Muscle of leg (tissue), 11 donors: ENCODE results near the gene CYP27A1. TPM values are rescaled to one million over a fixed set of nuclear protein-coding genes. Genes with fewer than 3 reads are reported as not detected.
A peak's percentile ranks its signal among the peaks of the same experiment; 100 is the strongest.

ENCODE experiments used
- DNase-seq: peaks from one replicate; pipeline ENCODE4 v3.0.0; 2013
- H3K27ac ChIP-seq: one replicate; pipeline ENCODE4 v1.5.1; 2013; ENCODE audit warnings: mild to moderate bottlenecking, low read length, control low read depth
- H3K27me3 ChIP-seq: one replicate; pipeline ENCODE4 v1.6.1; 2013; ENCODE audit warnings: low read length; ENCODE audit not compliant: control insufficient read depth, insufficient read depth
- H3K36me3 ChIP-seq: one replicate; pipeline ENCODE4 v1.6.1; 2013; ENCODE audit warnings: low read length; ENCODE audit not compliant: control insufficient read depth, insufficient read depth
- H3K4me1 ChIP-seq: one replicate; pipeline ENCODE4 v1.6.1; 2013; ENCODE audit warnings: low read length; ENCODE audit not compliant: control insufficient read depth, insufficient read depth
- H3K4me3 ChIP-seq: one replicate; pipeline ENCODE4 v1.5.1; 2013; ENCODE audit warnings: low read length, control low read depth
- H3K9me3 ChIP-seq: replicated peaks from 2 replicates; pipeline ENCODE4 v1.6.1; 2013; ENCODE audit warnings: low read depth, low read length; ENCODE audit not compliant: control insufficient read depth
- WGBS: methylation state at CpG from one replicate; pipeline ENCODE4 v1.1.5; 2013; ENCODE audit warnings: missing lambda C conversion rate; ENCODE audit not compliant: insufficient coverage; 5-methylcytosine and 5-hydroxymethylcytosine counted together
- polyA plus RNA-seq, 8 donors: library from polyadenylated mRNA; unstranded; fragments of 120-200 nt; gene quantifications; one replicate each; pipeline versions ENCODE4 v1.2.1 to v1.2.3, GENCODE V29; 2013; ENCODE audit warnings: inconsistent platforms in 1 of 8, low replicate concordance in 1 of 8; ENCODE audit not compliant: insufficient read length in 8 of 8, insufficient read depth in 1 of 8
- total RNA-seq: library from RNA; stranded (reverse); fragments of 120-200 nt; gene quantifications from one replicate; pipeline ENCODE4 v1.2.4, GENCODE V29; 2013

Gene CYP27A1
- total and polyA plus RNA-seq, 9 donors = 11.8 to 26.8 (median 19.3) TPM

GRCh38 chr2:218786133-218786532 is 4.2 kb downstream of the CYP27A1 start:
- Histone ChIP-seq H3K27ac (no peak overlapping the region), H3K36me3 (peaks cover 6% of the 10 kb centered on the region), H3K27me3 (no peaks in the 10 kb centered on the region), H3K4me3 (no peak overlapping the region), H3K4me1 (peaks cover 12% of the 10 kb centered on the region), H3K9me3 (peaks cover 7% of the 10 kb centered on the region)
- WGBS = 100% methylated on average over 1 of the region's 3 CpGs
- DNase-seq = no peak

GRCh38 chr2:218788529-218789255 is 6.7 kb downstream of the CYP27A1 start:
- H3K27ac ChIP-seq = no peak overlapping the region
- H3K27me3 ChIP-seq = no peaks in the 10 kb centered on the region
- no CpG with 5 or more reads among the region's 2 CpGs for WGBS
- peaks cover 7% of the 10 kb centered on the region for H3K9me3 ChIP-seq
- H3K4me3 ChIP-seq = no peak overlapping the region
- DNase-seq = no peak
- peaks cover 6% of the 10 kb centered on the region for H3K36me3 ChIP-seq
- peaks cover 3% of the 10 kb centered on the region for H3K4me1 ChIP-seq

GRCh38 chr2:218792433-218792832 is 10.5 kb downstream of the CYP27A1 start:
- Histone ChIP-seq H3K36me3 (peaks cover 6% of the 10 kb centered on the region), H3K9me3 (peaks cover 7% of the 10 kb centered on the region), H3K27me3 (no peaks in the 10 kb centered on the region), H3K4me3 (no peak overlapping the region), H3K27ac (no peak overlapping the region), H3K4me1 (no peaks in the 10 kb centered on the region)
- no peak for DNase-seq
- WGBS = no CpG with 5 or more reads among the region's 1 CpG

GRCh38 chr2:218796691-218797090 is 14.7 kb downstream of the CYP27A1 start:
- Histone ChIP-seq H3K27me3 (peaks cover 3% of the 10 kb centered on the region), H3K27ac (no peak overlapping the region), H3K9me3 (no peaks in the 10 kb centered on the region), H3K36me3 (no peaks in the 10 kb centered on the region), H3K4me3 (no peak overlapping the region), H3K4me1 (no peaks in the 10 kb centered on the region)
- DNase-seq = no peak
- no CpG with 5 or more reads among the region's 4 CpGs for WGBS

- DNase-seq = no peak
- no peaks in the 10 kb centered on the region for H3K9me3 ChIP-seq
- no peaks in the 10 kb centered on the region for H3K4me1 ChIP-seq
- H3K4me3 ChIP-seq = no peak overlapping the region
- no peaks in the 10 kb centered on the region for H3K36me3 ChIP-seq
- peaks cover 3% of the 10 kb centered on the region for H3K27me3 ChIP-seq
- no peak overlapping the region for H3K27ac ChIP-seq
- 20% methylated on average over 8 of the region's 12 CpGs for WGBS
These were observed 17.0 kb downstream of the CYP27A1 start for GRCh38 chr2:218798767-218799504.

GRCh38 chr2:218799990-218800389 is 18.0 kb downstream of the CYP27A1 start:
- no peak for DNase-seq
- Histone ChIP-seq H3K9me3 (peaks cover 5% of the 10 kb centered on the region), H3K36me3 (no peaks in the 10 kb centered on the region), H3K4me1 (no peaks in the 10 kb centered on the region), H3K27me3 (peaks cover 3% of the 10 kb centered on the region), H3K4me3 (no peak overlapping the region), H3K27ac (no peak overlapping the region)
- WGBS = 39% methylated on average over 4 of the region's 6 CpGs

- Histone ChIP-seq H3K27me3 (peaks cover 3% of the 10 kb centered on the region), H3K36me3 (no peaks in the 10 kb centered on the region), H3K9me3 (peaks cover 5% of the 10 kb centered on the region), H3K27ac (no peak overlapping the region), H3K4me1 (peaks cover 14% of the 10 kb centered on the region), H3K4me3 (no peak overlapping the region)
- no CpG with 5 or more reads among the region's 4 CpGs for WGBS
- DNase-seq = no peak
These were observed 20.5 kb downstream of the CYP27A1 start for GRCh38 chr2:218802386-218802994.

GRCh38 chr2:218804817-218805216 is 22.9 kb downstream of the CYP27A1 start:
- Histone ChIP-seq H3K9me3 (peaks cover 5% of the 10 kb centered on the region), H3K27me3 (peaks cover 3% of the 10 kb centered on the region), H3K36me3 (no peaks in the 10 kb centered on the region), H3K4me3 (no peak overlapping the region), H3K4me1 (peaks cover 18% of the 10 kb centered on the region), H3K27ac (peak overlapping the region; percentile 77)
- no peak for DNase-seq
- no CpG with 5 or more reads among the region's 1 CpG for WGBS

- Histone ChIP-seq H3K27me3 (no peaks in the 10 kb centered on the region), H3K27ac (peak overlapping the region; percentile 77), H3K9me3 (peaks cover 5% of the 10 kb centered on the region), H3K4me3 (no peak overlapping the region), H3K36me3 (no peaks in the 10 kb centered on the region), H3K4me1 (peaks cover 18% of the 10 kb centered on the region)
- DNase-seq = peak; percentile 73
- WGBS = no CpG with 5 or more reads among the region's 3 CpGs
These were observed 23.7 kb downstream of the CYP27A1 start for GRCh38 chr2:218805627-218806026.

GRCh38 chr2:218806346-218806978 is 24.5 kb downstream of the CYP27A1 start:
- Histone ChIP-seq H3K4me3 (no peak overlapping the region), H3K4me1 (peaks cover 20% of the 10 kb centered on the region), H3K27me3 (no peaks in the 10 kb centered on the region), H3K36me3 (no peaks in the 10 kb centered on the region), H3K9me3 (peaks cover 5% of the 10 kb centered on the region), H3K27ac (peak overlapping the region; percentile 77)
- 25% methylated on average over 3 of the region's 10 CpGs for WGBS
- peak; percentile 75 for DNase-seq
